Neural crest cell (in vitro differentiated cells): ENCODE data around the gene BRMS1. TPM values are rescaled to one million over a fixed set of nuclear protein-coding genes. Genes with fewer than 3 reads are reported as not detected.

ENCODE experiments used
- DNase-seq: peaks from one replicate; pipeline ENCODE4 v3.0.0; 2021; ENCODE audit warnings: low read depth, mixed read lengths, low spot score
- H3K27ac Mint-ChIP-seq: one replicate; pipeline ENCODE4 v1.8.0; 2021; ENCODE audit warnings: mild to moderate bottlenecking, mixed read lengths; ENCODE audit not compliant: unreplicated experiment
- H3K27me3 Mint-ChIP-seq: 2 replicates; pipeline ENCODE4 v1.8.0; 2021; ENCODE audit warnings: low read depth, mild to moderate bottlenecking, mixed read lengths
- H3K36me3 Mint-ChIP-seq: 2 replicates; pipeline ENCODE4 v1.8.0; 2021; ENCODE audit warnings: low read depth, mild to moderate bottlenecking, mixed read lengths
- H3K4me1 Mint-ChIP-seq: 2 replicates; pipeline ENCODE4 v1.8.0; 2021; ENCODE audit warnings: mixed read lengths
- H3K4me3 Mint-ChIP-seq: one replicate; pipeline ENCODE4 v1.8.0; 2021; ENCODE audit warnings: mild to moderate bottlenecking, mixed read lengths
- H3K9me3 Mint-ChIP-seq: 2 replicates; pipeline ENCODE4 v1.8.0; 2021; ENCODE audit warnings: mixed read lengths
- total RNA-seq: library from RNA; stranded (reverse); gene quantifications from 2 replicates; pipeline ENCODE4 v1.2.1, GENCODE V29; 2021
- TF ChIP-seq, protein P1 (sequence below): fragments of 200-600 bp; sonication (generic); conservative IDR thresholded peaks from 2 replicates; pipeline ENCODE4 v1.5.0; 2021; ENCODE audit warnings: antibody characterized with exemption, mild to moderate bottlenecking

The BRMS1 gene
- total RNA-seq, 1 donor from 2014 or later: 40.2 TPM

- no peaks in the 10 kb centered on the region for H3K36me3 Mint-ChIP-seq
- no peaks in the 10 kb centered on the region for H3K27me3 Mint-ChIP-seq
- H3K27ac Mint-ChIP-seq: no peak overlapping the region
- DNase-seq: no peak
- H3K4me3 Mint-ChIP-seq: no peak overlapping the region
- H3K4me1 Mint-ChIP-seq: peaks cover 20% of the 10 kb centered on the region
- TF ChIP-seq, protein P1, sequence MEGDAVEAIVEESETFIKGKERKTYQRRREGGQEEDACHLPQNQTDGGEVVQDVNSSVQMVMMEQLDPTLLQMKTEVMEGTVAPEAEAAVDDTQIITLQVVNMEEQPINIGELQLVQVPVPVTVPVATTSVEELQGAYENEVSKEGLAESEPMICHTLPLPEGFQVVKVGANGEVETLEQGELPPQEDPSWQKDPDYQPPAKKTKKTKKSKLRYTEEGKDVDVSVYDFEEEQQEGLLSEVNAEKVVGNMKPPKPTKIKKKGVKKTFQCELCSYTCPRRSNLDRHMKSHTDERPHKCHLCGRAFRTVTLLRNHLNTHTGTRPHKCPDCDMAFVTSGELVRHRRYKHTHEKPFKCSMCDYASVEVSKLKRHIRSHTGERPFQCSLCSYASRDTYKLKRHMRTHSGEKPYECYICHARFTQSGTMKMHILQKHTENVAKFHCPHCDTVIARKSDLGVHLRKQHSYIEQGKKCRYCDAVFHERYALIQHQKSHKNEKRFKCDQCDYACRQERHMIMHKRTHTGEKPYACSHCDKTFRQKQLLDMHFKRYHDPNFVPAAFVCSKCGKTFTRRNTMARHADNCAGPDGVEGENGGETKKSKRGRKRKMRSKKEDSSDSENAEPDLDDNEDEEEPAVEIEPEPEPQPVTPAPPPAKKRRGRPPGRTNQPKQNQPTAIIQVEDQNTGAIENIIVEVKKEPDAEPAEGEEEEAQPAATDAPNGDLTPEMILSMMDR: no peak
- H3K9me3 Mint-ChIP-seq: no peaks in the 10 kb centered on the region
Observed at GRCh38 chr11:66334605-66335442, 10.1 kb downstream of the BRMS1 start.

GRCh38 chr11:66333896-66334604, 10.9 kb downstream of the BRMS1 start:
- Mint-ChIP-seq H3K9me3 (no peaks in the 10 kb centered on the region), H3K4me1 (peaks cover 20% of the 10 kb centered on the region), H3K36me3 (no peaks in the 10 kb centered on the region), H3K27me3 (no peaks in the 10 kb centered on the region), H3K27ac (no peak overlapping the region), H3K4me3 (no peak overlapping the region)
- DNase-seq: no peak
- TF ChIP-seq, protein P1: no peak

DNA sequence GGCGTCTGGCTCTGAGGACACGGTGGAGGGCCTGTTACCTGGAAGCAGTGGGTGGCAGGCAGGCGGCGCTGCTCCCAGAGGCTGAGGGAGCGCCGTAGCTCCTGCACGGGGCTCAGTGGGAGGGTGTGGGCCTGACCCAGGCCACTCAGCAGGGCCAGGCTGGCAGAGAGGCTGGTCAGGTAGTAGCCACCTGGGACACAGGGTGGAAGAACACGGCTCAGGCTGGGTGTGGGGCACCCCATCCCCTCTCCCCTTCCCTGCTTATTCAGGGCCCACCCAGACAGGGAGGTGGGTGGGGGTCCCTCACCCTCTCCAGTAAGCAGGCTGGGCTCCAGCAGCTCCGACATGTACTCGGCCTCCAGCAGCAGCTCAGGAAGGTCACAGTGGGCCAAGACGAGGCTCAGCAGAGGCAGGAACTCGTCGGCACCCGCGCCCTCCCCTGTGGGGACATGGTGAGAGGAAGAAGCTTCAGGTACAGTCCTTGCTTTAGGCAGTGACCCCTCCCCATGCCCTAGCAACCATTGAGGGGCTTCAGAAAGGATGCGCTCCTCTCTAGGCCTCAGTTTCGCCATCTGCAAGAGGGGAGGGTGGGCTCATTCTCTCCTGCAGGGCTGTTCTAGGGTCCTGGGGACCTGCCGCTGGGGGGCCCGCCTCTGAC, 11.6 kb downstream of the BRMS1 start:
- no peaks in the 10 kb centered on the region for H3K36me3 Mint-ChIP-seq
- H3K4me3 Mint-ChIP-seq: no peak overlapping the region
- DNase-seq: no peak
- H3K4me1 Mint-ChIP-seq: peaks cover 27% of the 10 kb centered on the region
- no peaks in the 10 kb centered on the region for H3K9me3 Mint-ChIP-seq
- H3K27me3 Mint-ChIP-seq: no peaks in the 10 kb centered on the region
- no peak overlapping the region for H3K27ac Mint-ChIP-seq
- TF ChIP-seq, protein P1: no peak

DNA sequence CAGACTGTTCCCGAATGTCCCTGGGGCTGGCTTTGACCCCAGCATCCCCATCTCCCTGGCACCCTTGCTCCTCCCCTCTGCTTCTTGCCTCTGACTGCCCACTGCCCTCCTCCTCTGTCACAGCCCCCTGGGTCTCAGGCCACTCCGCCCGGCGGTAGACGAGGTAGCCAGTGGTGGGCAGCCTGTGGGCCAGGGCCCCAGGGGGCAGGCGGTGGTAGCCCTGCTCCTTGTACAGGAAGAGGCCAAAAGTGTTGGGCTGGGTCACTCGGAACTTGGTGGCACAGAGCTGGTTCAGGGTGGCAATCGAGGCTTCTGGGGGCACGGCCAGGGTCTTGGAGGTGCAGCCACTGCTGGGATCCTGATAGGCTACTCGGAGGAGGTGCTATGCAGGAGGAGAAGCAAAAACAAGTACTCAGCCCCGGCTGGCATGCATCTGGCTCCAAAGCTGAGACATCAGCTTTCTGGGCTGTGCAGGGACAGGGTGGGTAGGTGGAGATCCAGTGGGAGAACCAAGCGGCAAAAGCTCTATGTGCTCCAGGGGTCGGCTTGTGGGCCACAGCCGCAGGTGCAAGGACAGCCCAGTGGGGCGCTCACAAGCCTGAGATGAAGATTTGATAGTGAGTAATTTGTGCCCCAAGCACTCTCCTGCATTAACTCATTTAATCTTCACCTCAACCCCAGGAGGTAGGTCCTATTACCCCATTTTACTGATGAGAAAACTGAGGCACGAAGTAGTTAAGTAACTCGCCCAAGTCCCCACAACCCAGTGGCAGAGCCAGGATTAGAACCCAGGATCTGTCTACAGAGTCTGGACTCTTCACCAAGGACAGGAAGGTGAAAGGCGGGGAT, 12.3 kb downstream of the BRMS1 start:
- TF ChIP-seq, protein P1: no peak
- Mint-ChIP-seq H3K27ac (no peak overlapping the region), H3K4me3 (no peak overlapping the region), H3K36me3 (no peaks in the 10 kb centered on the region), H3K4me1 (peaks cover 32% of the 10 kb centered on the region), H3K27me3 (no peaks in the 10 kb centered on the region), H3K9me3 (no peaks in the 10 kb centered on the region)
- DNase-seq: no peak
